HCT116 (cell line): Measurements from ENCODE around the gene DIAPH3. TPM values are rescaled to one million over a fixed set of nuclear protein-coding genes. Genes with fewer than 3 reads are reported as not detected.

Source experiments
- ATAC-seq: fragments of 200-7000 bp; cut with Tn5 transposase; 2 replicates; pipeline ENCODE4 v1.9.1; 2020; ENCODE audit warnings: mild to moderate bottlenecking, moderate library complexity
- BruUV-seq: library from RNA; stranded (reverse); fragments of 400-500 nt; replicated peaks from 2 replicates; lab custom pipeline; 2021; lab: Mats Ljungman, UMichigan
- CTCF ChIA-PET: fragments of 300-600 bp; sonication (Branson Sonifier 250); formaldehyde crosslinking; loops from one replicate; lab custom pipeline; 2021; ENCODE audit warnings: antibody characterized with exemption; lab: Charles Lee
- POLR2A ChIA-PET: fragments of 300-600, 350-600 bp; sonication (Branson Sonifier 250); formaldehyde crosslinking; loops from one replicate; lab custom pipeline; 2021; ENCODE audit warnings: antibody characterized with exemption; lab: Charles Lee
- RAD21 ChIA-PET, 2 experiments: fragments of 300-600 bp; sonication (Branson Sonifier 250); formaldehyde crosslinking; loops; one replicate each; lab custom pipeline; 2023; ENCODE audit warnings: low total read pairs in 2 of 2; ENCODE audit not compliant: uncharacterized antibody in 2 of 2, unreplicated experiment in 2 of 2, low non-redundant PET in 1 of 2; lab: Charles Lee
- DNase-seq: peaks from one replicate; pipeline ENCODE4 v3.0.0-alpha.2; 2010; ENCODE audit warnings: low read depth, low spot score
- H2AFZ ChIP-seq: fragments of 200-600 bp; shearing (Covaris generic), sonication (generic); 2 replicates; pipeline ENCODE4 v1.6.1; 2017; ENCODE audit warnings: low read depth, mixed run types, mixed read lengths, antibody characterized with exemption, low read length; ENCODE audit not compliant: poor library complexity, severe bottlenecking
- H3K27ac ChIP-seq: 2 replicates; pipeline ENCODE4 v1.5.1; 2012; ENCODE audit warnings: low read depth, low read length
- H3K27me3 ChIP-seq: fragments of 200-600 bp; sonication (generic); 2 replicates; pipeline ENCODE4 v1.6.1; 2016; ENCODE audit warnings: mixed run types, low read length, mixed read lengths; ENCODE audit not compliant: insufficient read depth
- H3K36me3 ChIP-seq, 2 experiments: fragments of 200-500 bp in 1 of 2; fragments of 200-600 bp in 1 of 2; sonication (Bioruptor generic) in 1 of 2; sonication (generic) in 1 of 2; 2 replicates each; pipeline versions ENCODE4 v1.5.1 to v1.6.1; 2014 to 2016; ENCODE audit warnings: low read length in 2 of 2, inconsistent platforms in 1 of 2, mixed read lengths in 1 of 2, mixed run types in 1 of 2; ENCODE audit not compliant: insufficient read depth in 2 of 2, control insufficient read depth in 1 of 2
- H3K4me1 ChIP-seq, 2 experiments: fragments of 200-600 bp in 1 of 2; sonication (generic) in 1 of 2; 2 replicates each; pipeline versions ENCODE4 v1.5.1 to v1.6.1; 2012 to 2017; ENCODE audit warnings: low read length in 2 of 2, inconsistent platforms in 1 of 2, mild to moderate bottlenecking in 1 of 2, mixed read lengths in 1 of 2, mixed run types in 1 of 2, moderate library complexity in 1 of 2; ENCODE audit not compliant: insufficient read depth in 2 of 2, control insufficient read depth in 1 of 2
- H3K4me2 ChIP-seq: fragments of 200-600 bp; sonication (generic); 2 replicates; pipeline ENCODE4 v1.6.1; 2017; ENCODE audit warnings: mixed run types, low read length, mixed read lengths
- H3K4me3 ChIP-seq, 2 experiments: fragments of 200-600 bp in 1 of 2; sonication (generic) in 1 of 2; replicated peaks in 1 of 2; 2 replicates each; pipeline ENCODE4 v1.5.1; 2011 to 2016; ENCODE audit warnings: low read length in 2 of 2, control low read depth in 1 of 2, low read depth in 1 of 2, mild to moderate bottlenecking in 1 of 2, mixed read lengths in 1 of 2, mixed run types in 1 of 2
- H3K79me2 ChIP-seq: fragments of 200-600 bp; sonication (generic); 2 replicates; pipeline ENCODE4 v1.6.1; 2017; ENCODE audit warnings: mild to moderate bottlenecking, mixed run types, low read length, moderate library complexity, mixed read lengths; ENCODE audit not compliant: insufficient read depth
- H3K9ac ChIP-seq: fragments of 200-600 bp; sonication (generic); 2 replicates; pipeline ENCODE4 v1.6.1; 2016; ENCODE audit warnings: low read length, mixed read lengths
- H3K9me2 ChIP-seq: fragments of 200-600 bp; sonication (generic), shearing (Covaris generic); 2 replicates; pipeline ENCODE4 v1.6.1; 2017; ENCODE audit warnings: mixed run types, mild to moderate bottlenecking, moderate library complexity; ENCODE audit not compliant: insufficient read depth
- H3K9me3 ChIP-seq, 2 experiments: fragments of 200-500 bp in 1 of 2; fragments of 200-600 bp in 1 of 2; sonication (Bioruptor generic) in 1 of 2; sonication (generic) in 1 of 2; 2 replicates each; pipeline ENCODE4 v1.6.1; 2014 to 2017; ENCODE audit warnings: low read length in 2 of 2, mixed read lengths in 2 of 2, inconsistent platforms in 1 of 2, low read depth in 1 of 2, mild to moderate bottlenecking in 1 of 2, mixed run types in 1 of 2, moderate library complexity in 1 of 2; ENCODE audit not compliant: control insufficient read depth in 1 of 2, insufficient read depth in 1 of 2
- H4K20me1 ChIP-seq: fragments of 200-600 bp; sonication (generic), shearing (Covaris generic); 2 replicates; pipeline ENCODE4 v1.6.1; 2017; ENCODE audit warnings: mixed run types, mild to moderate bottlenecking, moderate library complexity; ENCODE audit not compliant: insufficient read depth
- ATF3 ChIP-seq: IDR thresholded peaks from 2 replicates; pipeline ENCODE4 v1.6.1; 2012
- JUND ChIP-seq: IDR thresholded peaks from 2 replicates; pipeline ENCODE4 v1.6.1; 2012
- RAD21 ChIP-seq: IDR thresholded peaks from 2 replicates; pipeline ENCODE4 v1.6.1; 2012; ENCODE audit warnings: low read depth, mild to moderate bottlenecking
- REST ChIP-seq: IDR thresholded peaks from 2 replicates; pipeline ENCODE4 v1.6.1; 2012; ENCODE audit warnings: low read depth
- SIN3A ChIP-seq: IDR thresholded peaks from 2 replicates; pipeline ENCODE4 v1.6.1; 2012; ENCODE audit warnings: low read depth
- SRF ChIP-seq: IDR thresholded peaks from 2 replicates; pipeline ENCODE4 v1.6.1; 2012; ENCODE audit warnings: low read depth
- ZNF274 ChIP-seq: fragments of 200-500 bp; sonication (Bioruptor generic); IDR thresholded peaks from 2 replicates; pipeline ENCODE4 v1.6.1; 2014; ENCODE audit warnings: mild to moderate bottlenecking, low read depth, low read length, inconsistent platforms
- intact Hi-C: fragments of 100-400 bp; cut with micrococcal nuclease; formaldehyde crosslinking; loops from 2 replicates; pipeline ENCODE4 v1.10.0; 2022
- total RNA-seq: library from RNA; stranded (reverse); gene quantifications from one replicate; pipeline ENCODE4 v1.2.1, GENCODE V29; 2021; ENCODE audit not compliant: unreplicated experiment

The DIAPH3 gene
- total RNA-seq, 1 experiment from 2014 or later: 22.8 TPM

GRCh38 chr13:59867867-59868266, 295.9 kb downstream of the DIAPH3 start:
- TF ChIP-seq ZNF274 (no peak), JUND (no peak), RAD21 (no peak), ATF3 (no peak), SIN3A (no peak)

GRCh38 chr13:59865398-59865797, 298.3 kb downstream of the DIAPH3 start:
- no peak for TF ChIP-seq REST
- no peak for TF ChIP-seq SRF
- no TSS peak for BruUV-seq
- Histone ChIP-seq H2AFZ (no peak overlapping the region), H3K9ac (no peak overlapping the region), H4K20me1 (no peaks in the 10 kb centered on the region), H3K4me2 (no peak overlapping the region), H3K36me3 (no peaks in the 10 kb centered on the region), H3K79me2 (no peaks in the 10 kb centered on the region), H3K4me1 (no peaks in the 10 kb centered on the region), H3K27ac (no peak overlapping the region), H3K9me3 (no peaks in the 10 kb centered on the region), H3K27me3 (no peaks in the 10 kb centered on the region), H3K9me2 (no peaks in the 10 kb centered on the region), H3K4me3 (no peak overlapping the region)
- ChIA-PET POLR2A (no interaction called here), RAD21 (no interaction called here), CTCF (no interaction called here)
- DNase-seq (no peak), ATAC-seq (no peak)
- intact Hi-C loops: no loop called here

More at GRCh38 chr13:59867867-59868266, 295.9 kb downstream of the DIAPH3 start:
- no peak for ATAC-seq
- Histone ChIP-seq H3K79me2 (no peaks in the 10 kb centered on the region), H4K20me1 (no peaks in the 10 kb centered on the region), H2AFZ (no peak overlapping the region), H3K27me3 (no peaks in the 10 kb centered on the region), H3K27ac (no peak overlapping the region), H3K36me3 (no peaks in the 10 kb centered on the region), H3K9me3 (no peaks in the 10 kb centered on the region), H3K4me3 (no peak overlapping the region), H3K9ac (no peak overlapping the region), H3K4me1 (no peaks in the 10 kb centered on the region), H3K9me2 (no peaks in the 10 kb centered on the region), H3K4me2 (no peak overlapping the region)
- no peak for DNase-seq
- ChIA-PET RAD21 (no interaction called here), POLR2A (no interaction called here), CTCF (no interaction called here)
- no TSS peak for BruUV-seq
- intact Hi-C loops: no loop called here
